GM19455 (cell line): ENCODE results near the gene PRR36.
A peak's percentile ranks its signal among the peaks of the same experiment; 100 is the strongest.

ENCODE experiments used
- ATAC-seq: cut with Tn5 transposase; IDR thresholded peaks from one replicate; pipeline ENCODE4 v1.9.1; 2021; ENCODE audit not compliant: unreplicated experiment

Gene PRR36

DNA sequence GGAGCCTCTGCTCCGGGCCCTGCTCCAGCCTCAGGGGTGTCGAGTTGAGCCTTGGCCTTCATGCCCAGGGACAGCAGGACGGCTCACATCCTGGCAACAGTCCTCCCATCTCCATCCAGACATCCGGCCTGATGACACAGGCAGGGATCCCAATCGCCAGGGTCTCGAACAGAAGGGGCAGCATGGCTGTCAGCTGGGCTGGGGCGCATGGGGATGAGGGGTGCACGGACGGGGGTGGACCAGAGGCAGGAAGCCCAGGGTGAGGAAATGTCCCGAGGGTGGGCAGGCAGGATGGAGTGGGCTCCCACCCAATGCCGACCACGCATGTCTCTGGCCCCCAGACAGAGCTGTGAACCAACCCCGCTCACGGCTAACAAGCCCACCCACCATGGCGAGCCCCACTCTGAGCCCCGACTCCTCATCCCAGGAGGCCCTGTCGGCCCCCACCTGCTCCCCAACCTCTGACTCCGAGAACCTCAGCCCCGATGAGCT lies 28.0 kb downstream of the PRR36 start:
- ATAC-seq = no peak

DNA sequence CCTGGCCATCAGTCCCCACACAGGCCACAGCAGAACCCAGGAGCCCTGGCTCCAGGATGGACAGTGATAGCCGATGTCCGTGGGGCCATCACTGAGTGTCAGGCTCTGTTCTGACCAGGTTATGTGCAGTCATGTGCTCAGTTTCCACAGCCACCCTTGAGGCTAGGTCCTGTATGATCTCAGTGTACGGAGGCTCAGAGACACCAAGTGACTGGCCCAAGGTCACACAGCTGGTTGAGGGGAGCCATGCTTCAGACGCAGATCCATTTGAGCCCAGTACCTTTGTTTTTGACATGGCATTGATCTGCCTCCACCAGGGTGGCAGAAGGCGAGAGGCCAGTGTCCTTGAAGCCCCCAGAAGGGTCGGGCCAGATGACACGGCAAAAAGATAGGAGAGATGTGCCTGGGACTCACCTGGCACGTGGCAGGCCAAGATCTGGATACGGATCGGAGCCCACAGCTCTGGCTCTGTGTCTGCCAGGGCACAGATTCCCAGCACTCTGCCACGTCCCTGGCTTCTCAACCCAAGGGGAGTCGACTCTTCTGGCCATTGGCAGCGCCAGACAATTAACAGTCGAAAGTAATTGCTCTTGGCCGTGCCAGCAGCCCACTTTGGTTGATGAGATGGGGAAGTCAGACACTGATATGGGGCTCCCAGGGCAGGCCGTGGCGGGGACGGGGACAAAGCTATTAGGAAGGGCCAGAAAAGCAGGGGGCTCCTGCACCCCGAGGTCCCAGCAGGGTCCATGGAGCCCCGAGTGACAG lies 28.6 kb downstream of the PRR36 start:
- ATAC-seq = no peak

DNA sequence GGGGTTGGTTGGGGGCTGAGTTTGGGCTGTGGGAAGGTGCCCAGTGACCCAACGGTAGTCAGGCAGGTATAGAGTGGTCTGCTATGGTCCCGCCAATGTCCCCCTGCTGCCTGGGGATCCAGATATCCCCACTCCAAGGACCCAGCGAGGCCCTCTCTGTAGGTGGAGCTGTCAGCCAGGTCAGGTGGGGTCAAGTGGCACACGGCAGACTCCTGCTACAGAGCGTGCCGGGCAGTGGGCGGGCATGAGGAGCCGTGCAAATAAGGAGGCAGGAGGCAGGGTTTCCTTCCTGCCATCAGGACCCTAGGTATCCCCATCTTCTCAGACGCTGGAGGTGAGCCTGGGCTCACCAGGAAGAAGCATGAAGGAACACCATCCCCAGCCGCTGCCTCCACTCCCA lies 29.2 kb downstream of the PRR36 start:
- no peak for ATAC-seq

DNA sequence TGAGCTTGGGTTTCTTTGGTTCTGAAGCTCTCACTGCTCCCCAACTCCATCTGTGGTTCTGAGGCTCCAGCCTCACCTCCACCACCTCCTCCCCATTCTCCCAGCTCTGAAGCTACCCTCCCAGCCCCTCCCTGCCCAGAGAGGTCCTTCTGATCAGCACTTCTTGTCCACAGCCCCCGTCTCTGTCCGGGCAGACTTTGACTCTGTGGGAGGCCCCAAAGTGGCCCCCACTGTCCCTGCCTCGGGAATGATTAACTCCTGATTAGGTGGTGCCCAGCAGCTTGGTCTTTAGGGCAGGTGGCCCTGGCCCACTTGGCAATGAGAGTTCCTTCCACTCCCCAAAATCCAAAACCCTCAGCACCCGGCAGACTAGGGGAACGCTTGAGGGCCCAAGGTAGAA lies 29.8 kb downstream of the PRR36 start:
- no peak for ATAC-seq

DNA sequence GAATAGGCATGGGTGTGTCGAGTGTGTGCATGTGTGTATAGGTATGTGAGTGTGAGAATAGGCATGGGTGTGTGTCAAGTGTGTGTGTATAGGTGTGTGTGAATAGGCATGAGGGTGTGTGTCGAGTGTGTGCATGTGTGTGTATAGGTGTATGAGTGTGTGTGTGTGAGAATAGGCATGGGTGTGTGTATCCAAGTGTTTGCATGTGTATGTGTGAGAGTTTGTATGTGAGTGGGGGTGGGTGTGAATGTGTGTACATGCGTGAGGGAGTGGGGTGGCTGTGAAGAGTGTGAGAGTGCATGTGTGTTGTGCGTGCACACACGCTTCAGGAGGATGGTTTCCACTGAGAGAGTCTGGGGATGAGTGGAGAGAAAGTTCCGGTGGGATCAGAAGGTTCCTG lies 30.7 kb downstream of the PRR36 start:
- ATAC-seq = no peak

DNA sequence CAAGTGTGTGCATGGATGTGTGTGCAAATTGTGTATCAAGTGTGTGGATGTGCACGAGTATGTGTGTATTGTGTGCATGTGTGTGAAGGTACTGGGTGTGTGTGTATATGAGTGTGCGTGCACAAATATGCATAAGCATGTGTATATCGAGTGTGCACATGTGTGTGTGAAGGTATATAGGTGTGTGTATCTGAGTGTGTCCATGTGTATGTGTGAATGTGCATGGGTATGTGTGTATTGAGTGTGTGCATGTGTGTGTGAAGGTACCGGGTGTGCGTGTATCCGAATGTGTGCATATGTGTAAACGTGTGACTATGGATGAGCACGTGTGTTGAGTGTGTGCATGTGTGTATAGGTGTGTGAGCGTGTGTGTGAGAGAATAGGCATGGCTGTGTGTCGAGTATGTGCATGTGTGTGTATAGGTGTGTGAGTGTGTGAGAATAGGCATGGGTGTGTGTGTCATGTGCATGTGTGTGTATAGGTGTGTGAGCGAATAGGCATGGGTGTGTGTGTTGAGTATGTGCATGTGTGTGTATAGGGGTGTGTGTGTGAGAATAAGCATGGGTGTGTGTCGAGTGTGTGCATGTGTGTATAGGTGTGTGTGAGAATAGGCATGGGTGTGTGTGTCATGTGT lies 31.4 kb downstream of the PRR36 start:
- no peak for ATAC-seq

DNA sequence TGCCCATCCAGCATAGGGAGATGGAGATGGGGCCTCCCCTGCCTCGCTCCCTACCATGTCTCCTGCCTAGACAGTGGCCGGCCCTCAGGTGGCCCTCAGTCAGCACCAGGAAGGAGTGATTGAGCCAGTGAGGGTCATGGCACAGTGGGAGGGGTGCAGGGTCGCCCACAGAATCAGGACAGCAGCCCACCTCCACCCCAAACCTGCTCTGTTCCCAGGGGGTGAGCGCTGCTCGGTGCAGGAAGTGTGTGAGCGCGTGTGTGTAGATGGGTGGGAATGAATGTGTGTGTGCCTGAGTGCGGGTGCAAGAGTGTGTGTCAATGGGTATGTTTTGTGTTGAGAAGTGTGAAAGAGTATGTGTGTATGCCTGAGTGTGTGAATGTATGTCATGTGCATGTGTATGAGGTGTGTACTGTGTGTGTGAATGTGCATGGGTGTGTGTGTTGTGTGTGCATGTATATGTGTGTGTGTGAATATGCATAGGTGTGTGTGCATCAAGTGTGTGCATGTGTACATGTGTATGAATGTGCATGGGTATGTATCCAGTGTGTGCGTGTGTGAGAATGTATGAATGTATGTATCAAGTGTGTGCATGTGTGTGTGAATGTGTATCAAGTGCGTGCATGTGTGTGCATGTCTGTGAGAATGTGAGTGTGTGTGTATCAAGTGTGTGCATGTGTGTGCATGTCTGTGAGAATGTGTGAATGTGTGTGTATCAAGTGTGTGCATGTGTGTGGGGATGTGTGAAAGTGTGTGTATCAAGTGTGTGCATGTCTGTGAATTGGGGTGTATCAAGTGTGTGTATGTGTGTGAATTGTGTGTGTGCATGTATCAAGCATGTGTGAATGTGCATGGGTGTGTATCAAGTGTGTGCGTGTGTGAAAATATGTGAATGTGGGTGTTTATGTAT lies 32.2 kb downstream of the PRR36 start:
- ATAC-seq = no peak

DNA sequence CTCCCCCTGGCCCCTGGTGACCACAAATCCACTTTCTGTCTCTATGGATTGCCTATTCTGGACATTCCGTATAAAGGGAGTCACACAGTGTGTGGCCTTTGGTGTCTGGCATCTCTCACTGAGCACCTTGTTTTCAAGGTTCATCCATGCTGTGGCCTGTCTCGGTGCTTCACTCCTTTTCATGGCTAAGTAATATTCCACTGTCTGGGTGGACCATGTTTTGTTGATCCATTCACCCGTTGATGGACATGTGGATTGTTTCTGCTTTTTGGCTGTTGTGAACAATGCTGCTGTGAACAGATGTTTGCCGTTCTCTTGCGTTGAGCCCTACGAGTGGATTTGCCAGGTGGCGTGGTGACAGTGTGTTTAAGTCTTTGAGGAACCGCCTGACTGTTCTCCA lies 33.6 kb downstream of the PRR36 start:
- ATAC-seq = no peak

DNA sequence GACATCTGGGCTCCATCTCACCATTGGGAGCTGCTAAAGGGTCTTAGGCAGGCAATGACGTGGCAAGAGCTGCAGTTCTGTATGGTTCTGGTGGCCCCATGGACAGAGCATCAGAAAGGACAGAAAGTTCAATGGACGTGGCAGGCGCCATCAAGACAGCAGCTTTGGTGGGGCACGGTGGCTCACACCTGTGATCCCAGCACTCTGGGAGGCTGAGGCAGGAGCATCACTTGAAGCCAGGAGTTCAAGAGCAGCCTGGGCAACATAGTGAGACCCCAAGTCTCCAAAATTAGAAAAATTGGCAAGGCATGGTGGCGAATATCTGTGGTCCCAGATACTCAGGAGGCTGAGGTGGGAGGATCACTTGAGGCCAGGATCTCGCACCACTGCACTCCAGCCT lies 34.7 kb downstream of the PRR36 start:
- ATAC-seq = no peak

DNA sequence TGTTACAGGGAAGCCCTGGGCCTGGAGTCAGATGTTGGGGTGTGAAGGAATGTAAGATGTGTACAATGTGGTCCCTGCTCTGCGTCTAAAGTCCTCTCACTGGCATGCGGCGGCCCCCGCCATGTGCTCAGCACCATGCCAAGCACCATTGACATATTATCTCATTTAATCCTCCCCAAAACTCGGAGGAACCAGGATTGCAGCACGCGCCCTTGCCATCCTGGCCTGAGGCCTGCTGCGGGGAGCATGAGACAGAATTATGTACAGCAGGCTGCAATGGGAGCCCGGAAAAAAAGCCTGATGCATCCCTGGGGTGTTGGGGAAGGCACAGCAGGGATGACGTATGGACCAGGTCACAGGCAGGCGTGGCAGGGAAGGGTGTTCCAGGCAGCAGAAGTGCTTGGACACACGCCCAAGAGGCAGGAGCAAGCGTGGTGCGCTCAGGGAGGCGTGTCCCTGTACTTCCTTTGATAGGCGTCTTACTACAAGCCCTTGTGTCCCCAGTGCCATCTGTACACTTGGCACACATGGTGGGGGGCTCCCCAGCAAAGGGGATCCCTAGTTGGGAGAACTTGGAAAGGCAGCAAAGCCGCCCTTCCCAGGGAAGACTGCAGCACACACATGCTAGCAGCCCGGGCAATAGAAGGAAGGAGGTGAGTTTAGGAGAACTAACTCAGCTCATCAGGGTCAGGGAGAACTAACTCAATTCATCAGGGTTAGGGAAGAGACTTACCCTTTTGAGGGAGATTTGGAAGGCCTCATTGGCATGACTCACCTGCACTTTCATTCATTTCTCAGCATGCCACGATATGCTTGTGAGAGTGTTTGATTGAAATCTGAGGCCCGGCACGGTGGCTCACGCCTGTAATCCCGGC lies 40.7 kb downstream of the PRR36 start:
- no peak for ATAC-seq

DNA sequence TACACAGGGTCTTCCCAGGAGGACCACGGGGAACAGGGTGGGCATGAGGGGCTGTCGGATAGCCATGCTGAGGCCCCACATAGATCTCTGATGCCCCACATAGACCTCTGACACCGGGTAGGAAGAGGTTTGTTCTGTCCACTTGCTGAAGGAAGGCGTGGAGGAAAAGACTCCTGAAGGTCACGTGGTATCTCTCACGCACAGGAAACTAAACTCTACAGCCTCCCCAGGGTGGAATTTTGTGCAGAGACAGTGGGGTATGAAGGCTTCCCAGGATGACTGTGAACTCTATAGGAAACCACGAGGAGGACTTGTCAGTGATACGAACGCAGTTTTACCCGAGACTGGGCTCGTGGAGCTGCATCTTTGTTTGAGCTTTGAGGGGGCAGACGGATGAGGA lies 41.4 kb downstream of the PRR36 start:
- ATAC-seq = no peak

DNA sequence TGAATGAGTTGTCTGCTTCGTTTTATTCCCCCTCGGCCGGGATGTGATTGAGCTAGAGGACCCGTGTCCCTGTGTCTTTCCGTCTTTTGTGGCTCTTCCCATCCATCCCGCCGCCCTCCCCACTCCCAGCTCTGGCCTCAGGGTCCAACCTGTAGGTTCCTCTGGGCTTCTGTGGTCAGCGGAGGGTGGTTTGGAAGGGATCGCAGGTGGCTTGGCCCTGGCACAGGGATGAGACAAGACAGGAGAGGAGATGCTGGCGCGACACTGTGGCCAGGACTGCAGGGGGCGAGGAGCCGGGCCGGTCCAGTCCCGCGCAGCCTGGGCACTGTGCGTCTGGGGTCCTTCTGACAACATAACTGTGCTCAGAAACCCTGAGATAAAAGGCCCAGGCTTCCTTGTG lies 42.2 kb downstream of the PRR36 start:
- ATAC-seq = no peak

DNA sequence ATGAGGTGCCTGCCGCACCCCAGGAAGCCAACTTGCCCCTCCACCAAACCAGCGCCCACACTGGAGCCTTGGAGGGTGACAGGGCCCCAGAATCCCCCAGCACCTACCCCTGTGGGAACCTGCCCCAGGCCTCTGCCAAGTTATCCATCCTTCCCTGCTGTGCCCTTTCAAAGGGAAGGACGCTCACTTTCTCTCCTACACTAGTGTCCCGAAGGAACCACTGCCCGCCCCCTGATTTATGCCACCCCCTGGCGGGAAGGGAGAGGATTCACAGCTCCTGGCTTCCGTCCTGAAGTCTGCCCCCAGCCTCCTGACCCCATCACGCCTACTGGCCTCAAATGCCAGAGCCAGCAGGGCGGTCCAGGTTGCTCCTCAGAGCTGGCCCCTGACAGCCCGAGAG lies 42.7 kb downstream of the PRR36 start:
- no peak for ATAC-seq

DNA sequence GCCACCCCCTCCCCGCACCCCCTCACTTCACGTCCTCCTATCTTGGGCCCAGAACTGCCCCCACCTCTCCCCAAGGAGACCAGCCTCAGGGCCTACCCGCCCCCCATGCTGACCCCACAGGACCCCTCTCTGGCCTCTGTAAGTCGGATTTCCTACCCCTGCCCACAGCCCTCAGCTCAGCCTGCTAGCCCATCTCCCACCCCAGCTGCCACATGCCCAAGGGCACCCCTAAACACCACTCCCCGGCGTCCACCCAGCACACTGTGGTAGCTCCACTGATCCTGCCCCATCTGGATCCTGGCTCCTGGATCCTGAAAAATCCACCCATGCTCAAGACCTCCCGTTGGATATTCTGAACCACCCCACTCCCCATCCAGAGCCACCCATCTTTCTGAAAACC lies 43.4 kb downstream of the PRR36 start:
- ATAC-seq = no peak

DNA sequence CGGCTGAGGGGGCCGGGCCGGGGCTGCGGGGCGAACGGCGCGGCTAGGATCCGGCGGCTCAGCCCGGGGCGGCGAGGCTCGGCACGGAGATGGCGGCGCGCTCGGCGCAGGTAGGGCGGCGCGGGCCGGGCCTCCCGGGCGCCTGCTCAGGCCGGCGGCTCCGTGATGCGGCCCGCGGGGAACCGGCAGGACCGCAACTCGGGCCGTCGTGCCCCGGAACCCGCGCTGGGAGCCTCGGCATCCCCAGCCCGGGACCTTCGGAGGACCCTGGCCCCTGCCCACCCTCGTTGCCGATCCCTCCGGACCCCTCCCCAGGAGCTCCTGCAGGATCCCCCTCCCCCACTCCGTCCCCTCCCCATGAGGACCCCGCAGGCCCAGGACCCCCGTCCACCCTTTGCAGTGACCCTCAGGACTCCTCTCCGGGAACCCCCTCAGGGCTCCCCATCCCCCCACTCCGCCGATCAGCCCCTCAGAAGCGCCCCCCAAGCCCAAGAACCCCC lies 43.9 kb downstream of the PRR36 start:
- ATAC-seq = no peak

DNA sequence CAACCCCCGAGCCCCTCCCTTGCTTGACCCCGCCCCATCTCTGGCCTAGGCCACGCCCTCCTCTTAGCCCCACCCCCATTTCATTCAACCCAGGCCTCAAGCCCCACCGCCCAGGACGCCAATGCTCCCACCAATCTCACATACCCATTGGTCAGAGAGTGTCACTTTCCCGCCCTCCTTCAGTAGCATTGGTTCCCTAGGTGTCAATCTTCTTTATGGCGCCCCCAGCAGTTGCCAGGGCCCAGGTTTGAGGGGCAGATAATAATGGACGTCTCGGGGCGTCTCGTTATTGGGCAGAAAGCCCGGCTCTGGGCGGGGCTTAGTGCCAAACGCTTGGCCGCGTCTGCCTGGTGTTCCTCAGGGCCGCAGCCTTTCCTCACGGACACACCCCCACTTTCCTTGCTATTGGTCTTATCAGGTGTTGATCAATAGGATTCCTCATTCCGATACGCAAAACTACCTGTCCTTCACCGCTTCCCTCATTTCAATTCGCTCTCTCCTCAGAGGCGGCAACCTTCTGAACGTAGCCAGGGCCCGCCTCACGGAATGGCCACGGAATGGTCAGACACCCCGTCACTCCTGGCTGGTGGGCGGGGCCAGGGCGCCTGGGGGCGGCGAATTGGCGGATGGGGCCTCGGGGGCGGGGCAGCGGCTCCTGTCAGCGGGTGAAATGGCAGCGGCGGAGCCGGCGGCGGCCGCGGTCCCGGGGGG lies 44.5 kb downstream of the PRR36 start, which contains the start of gene EVI5L:
Gene EVI5L, plus strand, starts transcription at position 658 of the 711 bp plus-strand sequence. CDS start 16,325 bp downstream, outside the sequence.
- peak; percentile 80 for ATAC-seq

DNA sequence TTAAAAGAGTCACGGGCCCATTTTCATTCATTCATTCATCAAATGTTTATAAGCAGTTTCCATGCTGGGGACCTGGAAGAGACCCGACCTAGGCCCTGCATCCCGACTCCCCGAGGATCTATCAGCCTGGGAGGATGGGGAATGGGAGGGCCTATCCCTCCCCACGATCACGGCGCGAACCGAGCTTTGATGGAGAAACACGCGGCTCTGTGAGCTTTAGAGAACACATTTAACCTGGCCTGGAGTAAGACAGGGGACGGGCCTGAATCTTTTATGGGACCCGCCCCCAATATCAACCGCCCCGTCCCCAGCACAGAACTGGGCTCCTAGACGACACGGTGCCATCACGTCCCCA lies 45.0 kb downstream of the PRR36 start:
- ATAC-seq = no peak

DNA sequence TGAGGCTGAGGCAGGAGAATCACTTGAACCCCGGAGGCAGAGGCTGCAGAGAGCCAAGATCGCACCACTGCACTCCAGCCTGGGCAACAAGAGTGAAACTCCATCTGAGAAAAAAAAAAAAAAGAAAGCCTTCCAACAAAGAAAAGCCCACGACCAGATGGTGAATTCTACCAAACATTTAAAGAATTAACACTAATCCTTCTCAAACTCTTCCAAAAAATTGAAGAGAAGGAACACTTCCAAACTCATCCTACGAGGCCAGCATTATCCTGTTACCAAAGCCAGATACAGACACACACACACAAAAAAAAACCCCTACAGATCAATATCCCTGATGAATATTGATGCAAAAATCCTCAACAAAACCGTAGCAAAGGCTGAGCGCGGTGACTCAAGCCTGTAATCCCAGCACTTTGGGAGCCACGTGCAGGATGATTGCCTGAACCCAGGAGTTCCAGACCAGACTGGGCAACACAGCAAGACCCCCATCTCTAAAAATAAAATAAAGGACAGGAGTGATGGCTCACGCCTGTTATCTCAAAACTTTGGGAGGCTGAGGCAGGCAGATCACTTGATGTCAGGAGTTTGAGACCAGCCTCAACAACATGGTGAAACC lies 50.4 kb downstream of the PRR36 start:
- no peak for ATAC-seq

DNA sequence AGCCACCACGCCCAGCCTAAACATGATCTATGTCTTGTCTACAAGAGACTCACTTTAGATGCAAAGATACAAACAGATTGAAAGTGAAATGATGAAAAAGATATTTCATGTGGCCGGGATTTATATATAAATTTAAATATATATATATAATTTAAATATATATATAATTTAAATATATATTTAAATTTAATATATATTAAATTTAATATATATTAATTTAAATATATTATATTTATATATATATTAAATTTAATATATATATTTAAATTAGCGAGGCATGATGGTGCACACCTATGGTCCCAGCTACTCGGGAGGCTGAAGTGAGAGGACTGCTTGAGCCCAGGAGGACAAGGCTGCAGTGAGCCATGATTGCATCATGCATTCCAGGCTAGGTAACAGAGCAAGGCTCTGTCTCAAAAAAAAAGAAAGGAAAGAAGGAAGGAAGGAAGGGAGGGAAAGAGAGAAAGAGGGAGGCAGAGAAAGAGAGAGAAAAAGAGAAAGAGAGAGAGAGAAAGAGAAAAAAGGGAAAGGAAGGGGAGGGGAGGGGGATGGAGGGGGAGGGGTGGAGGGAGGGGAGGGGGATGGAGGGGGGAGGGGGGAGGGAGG lies 51.2 kb downstream of the PRR36 start:
- no peak for ATAC-seq
